ENCODE data around the gene MPC1L. TPM values are rescaled to one million over a fixed set of nuclear protein-coding genes. Genes with fewer than 3 reads are reported as not detected.
A peak's percentile ranks its signal among the peaks of the same experiment; 100 is the strongest.

Gene MPC1L
- total and polyA plus RNA-seq, 8 donors, result not detected

DNA sequence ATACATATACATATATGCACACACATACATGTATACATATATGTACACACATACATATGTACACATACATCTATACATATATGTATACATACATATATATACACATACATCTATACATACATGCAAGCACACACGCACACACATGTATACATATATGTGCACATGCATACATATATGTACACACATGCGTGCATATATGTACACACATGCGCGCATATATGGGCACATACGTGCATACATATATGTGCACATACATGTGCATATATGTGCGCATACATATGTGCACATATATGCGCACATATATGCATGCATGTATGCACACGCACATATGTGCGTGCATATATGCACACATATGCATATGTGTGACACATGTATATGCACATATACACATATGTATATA, 7.3 kb upstream of the MPC1L start:
- intact Hi-C loops (cut with DNase I), result no loop called here
- TF ChIP-seq, protein P1, sequence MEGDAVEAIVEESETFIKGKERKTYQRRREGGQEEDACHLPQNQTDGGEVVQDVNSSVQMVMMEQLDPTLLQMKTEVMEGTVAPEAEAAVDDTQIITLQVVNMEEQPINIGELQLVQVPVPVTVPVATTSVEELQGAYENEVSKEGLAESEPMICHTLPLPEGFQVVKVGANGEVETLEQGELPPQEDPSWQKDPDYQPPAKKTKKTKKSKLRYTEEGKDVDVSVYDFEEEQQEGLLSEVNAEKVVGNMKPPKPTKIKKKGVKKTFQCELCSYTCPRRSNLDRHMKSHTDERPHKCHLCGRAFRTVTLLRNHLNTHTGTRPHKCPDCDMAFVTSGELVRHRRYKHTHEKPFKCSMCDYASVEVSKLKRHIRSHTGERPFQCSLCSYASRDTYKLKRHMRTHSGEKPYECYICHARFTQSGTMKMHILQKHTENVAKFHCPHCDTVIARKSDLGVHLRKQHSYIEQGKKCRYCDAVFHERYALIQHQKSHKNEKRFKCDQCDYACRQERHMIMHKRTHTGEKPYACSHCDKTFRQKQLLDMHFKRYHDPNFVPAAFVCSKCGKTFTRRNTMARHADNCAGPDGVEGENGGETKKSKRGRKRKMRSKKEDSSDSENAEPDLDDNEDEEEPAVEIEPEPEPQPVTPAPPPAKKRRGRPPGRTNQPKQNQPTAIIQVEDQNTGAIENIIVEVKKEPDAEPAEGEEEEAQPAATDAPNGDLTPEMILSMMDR (IDR thresholded peaks at IDR 0.05), result no peak
- Histone ChIP-seq H3K27ac (no peak overlapping the region), H3K27me3 (peaks cover 0 to 4% of the 10 kb centered on the region in 2 donors), H3K9me3 (no peaks in the 10 kb centered on the region), H3K4me3 (no peak overlapping the region), H3K36me3 (no peaks in the 10 kb centered on the region), H3K4me1 (no peaks in the 10 kb centered on the region)
- ATAC-seq (no peak), DNase-seq (no peak)

DNA sequence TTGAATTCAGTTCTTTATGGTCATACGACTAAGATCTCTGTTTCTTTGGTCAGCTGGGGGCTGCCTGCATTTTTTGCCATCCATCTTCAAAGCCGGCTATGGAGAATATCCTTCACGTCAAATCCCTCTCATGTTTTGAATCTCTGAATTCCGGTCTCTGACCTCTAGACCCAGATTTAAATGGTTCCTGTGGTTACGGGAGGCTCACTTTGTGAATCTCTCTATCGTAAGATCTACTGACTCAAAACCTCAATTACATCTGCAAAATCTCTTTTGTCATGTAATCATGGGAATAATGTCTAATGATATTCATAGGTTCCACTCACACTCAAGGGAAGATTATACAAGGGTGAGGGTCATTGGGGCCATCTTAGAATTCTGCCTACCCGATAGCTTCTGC, 5.7 kb upstream of the MPC1L start:
- no peaks in the 10 kb centered on the region for H3K9me3 ChIP-seq
- H3K36me3 ChIP-seq, result no peaks in the 10 kb centered on the region
- no peak overlapping the region for H3K27ac ChIP-seq
- peaks cover 0 to 3% of the 10 kb centered on the region in 2 donors for H3K27me3 ChIP-seq
- no peak for ATAC-seq
- TF ChIP-seq, protein P1 (IDR thresholded peaks at IDR 0.05), result no peak
- no peak overlapping the region for H3K4me3 ChIP-seq
- DNase-seq, result no peak
- H3K4me1 ChIP-seq, result no peaks in the 10 kb centered on the region
- intact Hi-C loops (cut with DNase I), result no loop called here

DNA sequence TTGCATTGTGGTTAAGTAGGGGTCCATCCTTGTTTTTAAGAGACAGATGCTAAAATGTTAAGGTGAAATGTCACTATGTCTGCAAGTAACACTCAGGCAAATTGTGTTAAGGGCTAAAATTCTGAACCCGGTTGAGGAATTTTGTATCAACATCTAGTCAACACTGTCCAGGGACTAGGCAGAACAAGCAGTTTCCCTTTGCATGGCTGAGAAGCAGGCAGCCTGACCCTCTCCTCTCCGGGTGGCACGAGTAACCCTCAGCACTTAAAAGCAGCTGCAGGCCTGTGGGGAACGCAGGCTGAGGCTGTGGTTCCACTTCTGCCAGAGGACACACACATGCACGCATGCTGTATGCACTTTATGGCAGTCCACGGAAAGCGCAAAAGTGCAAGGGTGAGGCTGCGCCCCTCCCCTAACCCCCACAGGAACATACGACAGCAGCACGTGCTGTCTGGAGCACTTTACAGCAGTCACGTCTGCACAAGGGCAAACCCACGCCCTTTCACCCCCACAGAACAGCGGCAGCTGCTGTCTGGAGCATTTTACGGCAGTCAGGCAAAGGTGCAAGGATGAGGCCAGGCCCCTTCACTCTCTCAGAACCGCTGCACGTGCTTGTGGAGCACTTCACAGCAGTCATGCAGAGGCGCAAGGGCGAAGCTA, 619 bp upstream of the MPC1L start:
- TF ChIP-seq, protein P1 (IDR thresholded peaks at IDR 0.05), result no peak
- Histone ChIP-seq H3K4me1 (no peaks in the 10 kb centered on the region), H3K27me3 (peaks cover 0 to 4% of the 10 kb centered on the region in 2 donors), H3K4me3 (no peak overlapping the region), H3K9me3 (no peaks in the 10 kb centered on the region), H3K27ac (no peak overlapping the region), H3K36me3 (peaks cover 0 to 9% of the 10 kb centered on the region in 2 donors)
- DNase-seq, result no peak
- intact Hi-C loops (cut with DNase I), result no loop called here
- ATAC-seq, result no peak

DNA sequence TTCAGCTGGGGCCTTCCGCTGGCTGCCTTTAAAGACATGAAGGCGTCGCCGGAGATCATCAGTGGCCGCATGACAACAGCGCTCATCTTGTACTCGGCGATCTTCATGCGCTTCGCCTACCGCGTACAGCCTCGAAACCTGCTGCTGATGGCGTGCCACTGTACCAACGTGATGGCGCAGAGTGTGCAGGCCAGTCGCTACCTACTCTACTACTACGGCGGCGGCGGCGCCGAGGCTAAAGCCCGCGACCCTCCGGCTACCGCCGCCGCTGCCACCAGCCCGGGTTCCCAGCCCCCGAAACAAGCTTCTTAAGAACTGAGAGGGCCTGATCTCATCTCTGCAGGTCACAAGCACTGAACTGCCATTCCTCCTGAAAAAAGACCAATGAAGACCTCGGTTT, 437 bp downstream of the MPC1L start:
- Histone ChIP-seq H3K27me3 (peaks cover 0 to 4% of the 10 kb centered on the region in 2 donors), H3K9me3 (no peaks in the 10 kb centered on the region), H3K4me3 (no peak overlapping the region), H3K36me3 (peaks cover 0 to 20% of the 10 kb centered on the region in 2 donors), H3K27ac (no peak overlapping the region), H3K4me1 (no peaks in the 10 kb centered on the region)
- ATAC-seq, result no peak
- TF ChIP-seq, protein P1 (IDR thresholded peaks at IDR 0.05), result no peak
- intact Hi-C loops (cut with DNase I), result no loop called here
- DNase-seq, result peak in 1 of 4 donors; percentile 65

DNA sequence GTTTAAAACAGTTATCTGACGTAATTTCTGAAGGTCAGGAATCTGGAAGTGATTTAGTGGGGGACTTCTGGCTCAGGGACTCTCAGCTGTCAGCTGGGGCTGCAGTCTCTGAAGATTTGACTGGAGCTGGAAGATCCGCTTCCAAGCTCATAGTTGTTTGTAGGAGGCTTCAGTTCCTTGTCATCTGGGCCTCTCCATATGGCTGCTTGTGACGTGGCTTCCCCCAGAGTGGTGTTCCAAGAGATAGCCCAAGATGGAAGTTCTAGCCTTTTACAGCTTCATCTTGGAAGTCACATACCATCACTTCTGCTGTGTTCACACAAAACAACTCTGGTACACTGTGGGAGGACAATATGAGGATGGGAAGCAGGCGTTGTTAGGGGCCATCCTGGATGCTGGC, 2.1 kb downstream of the MPC1L start:
- TF ChIP-seq, protein P1 (IDR thresholded peaks at IDR 0.05), result no peak

More for the DNA sequence above, 2.1 kb downstream of the MPC1L start:
- Histone ChIP-seq H3K36me3 (peaks cover 0 to 36% of the 10 kb centered on the region in 2 donors), H3K27me3 (peaks cover 0 to 4% of the 10 kb centered on the region in 2 donors), H3K27ac (no peak overlapping the region), H3K4me1 (no peaks in the 10 kb centered on the region), H3K4me3 (no peak overlapping the region), H3K9me3 (no peaks in the 10 kb centered on the region)
- DNase-seq (no peak), ATAC-seq (no peak)
- intact Hi-C loops (cut with DNase I), result no loop called here
